Fibroblast of skin of right biceps (primary cell): ENCODE measurements around the gene TBC1D22A.
A peak's percentile ranks its signal among the peaks of the same experiment; 100 is the strongest.
"Not testable (repeated sequence)": the region's sequence is repeated elsewhere in the genome, so short reads cannot be mapped to it uniquely, and the experiment has no call there.

Source experiments
- DNase-seq: peaks from one replicate; pipeline ENCODE4 v3.0.0-alpha.2; 2013

Gene TBC1D22A

GRCh38 chr22:46978668-46979067 is 216.2 kb downstream of the TBC1D22A start:
- DNase-seq = not testable (repeated sequence)

- DNase-seq = no peak
These were observed 217.1 kb downstream of the TBC1D22A start for GRCh38 chr22:46979506-46979905.

- no peak for DNase-seq
These were observed 217.9 kb downstream of the TBC1D22A start for GRCh38 chr22:46980392-46980791.

- DNase-seq = no peak
These were observed 220.2 kb downstream of the TBC1D22A start for GRCh38 chr22:46982635-46983034.

GRCh38 chr22:46983046-46983445 is 220.6 kb downstream of the TBC1D22A start:
- DNase-seq = no peak

- DNase-seq = peak; percentile 81
These were observed 222.5 kb downstream of the TBC1D22A start for GRCh38 chr22:46984751-46985506.

GRCh38 chr22:46985507-46985882 is 223.0 kb downstream of the TBC1D22A start:
- no peak for DNase-seq

GRCh38 chr22:46986788-46987187 is 224.3 kb downstream of the TBC1D22A start:
- DNase-seq = no peak

- DNase-seq = no peak
These were observed 228.6 kb downstream of the TBC1D22A start for GRCh38 chr22:46990937-46991550.

GRCh38 chr22:46991666-46992065 is 229.2 kb downstream of the TBC1D22A start:
- DNase-seq = no peak

GRCh38 chr22:46992121-46992731 is 229.8 kb downstream of the TBC1D22A start:
- DNase-seq = no peak

GRCh38 chr22:46993633-46994032 is 231.2 kb downstream of the TBC1D22A start:
- no peak for DNase-seq

GRCh38 chr22:46994265-46994664 is 231.8 kb downstream of the TBC1D22A start:
- no peak for DNase-seq

- DNase-seq = no peak
These were observed 232.5 kb downstream of the TBC1D22A start for GRCh38 chr22:46994983-46995382.

- no peak for DNase-seq
These were observed 233.3 kb downstream of the TBC1D22A start for GRCh38 chr22:46995501-46996360.

GRCh38 chr22:46996595-46997310 is 234.3 kb downstream of the TBC1D22A start:
- DNase-seq = no peak

- DNase-seq = no peak
These were observed 235.0 kb downstream of the TBC1D22A start for GRCh38 chr22:46997311-46997970.

- DNase-seq = no peak
These were observed 235.9 kb downstream of the TBC1D22A start for GRCh38 chr22:46998331-46998730.

- DNase-seq = no peak
These were observed 237.8 kb downstream of the TBC1D22A start for GRCh38 chr22:47000256-47000655.

GRCh38 chr22:47000888-47001287 is 238.4 kb downstream of the TBC1D22A start:
- DNase-seq = no peak

GRCh38 chr22:47001288-47001687 is 238.8 kb downstream of the TBC1D22A start:
- no peak for DNase-seq

- no peak for DNase-seq
These were observed 240.2 kb downstream of the TBC1D22A start for GRCh38 chr22:47002692-47003091.
